ENCODE data around the gene MFF. TPM values are rescaled to one million over a fixed set of nuclear protein-coding genes. Genes with fewer than 3 reads are reported as not detected.
A peak's percentile ranks its signal among the peaks of the same experiment; 100 is the strongest.
"Not testable (repeated sequence)": the region's sequence is repeated elsewhere in the genome, so short reads cannot be mapped to it uniquely, and the experiment has no call there.

The MFF gene
- total RNA-seq, 1 experiment from 2014 or later, result 96.8 TPM

- no peak for DNase-seq (ENCODE audit: low read depth)
These were observed 10.7 kb downstream of the MFF start for GRCh38 chr2:227335713-227336112.

- DNase-seq (ENCODE audit: low read depth), result no peak
These were observed 12.4 kb downstream of the MFF start for GRCh38 chr2:227337442-227337841.

- no peak for DNase-seq (ENCODE audit: low read depth)
These were observed 14.1 kb downstream of the MFF start for GRCh38 chr2:227339098-227339599.

- no peak for DNase-seq (ENCODE audit: low read depth)
These were observed 15.1 kb downstream of the MFF start for GRCh38 chr2:227340106-227340505.

- no peak for DNase-seq (ENCODE audit: low read depth)
These were observed 16.5 kb downstream of the MFF start for GRCh38 chr2:227341553-227341952.

GRCh38 chr2:227344231-227344630 lies 19.2 kb downstream of the MFF start:
- DNase-seq (ENCODE audit: low read depth), result no peak

GRCh38 chr2:227347117-227347516 lies 22.1 kb downstream of the MFF start:
- no peak for DNase-seq (ENCODE audit: low read depth)

- DNase-seq (ENCODE audit: low read depth), result no peak
These were observed 23.3 kb downstream of the MFF start for GRCh38 chr2:227348324-227348723.

GRCh38 chr2:227349989-227350612 lies 25.1 kb downstream of the MFF start:
- no peak for DNase-seq (ENCODE audit: low read depth)

GRCh38 chr2:227351639-227352038 lies 26.6 kb downstream of the MFF start:
- DNase-seq (ENCODE audit: low read depth), result no peak

- no peak for DNase-seq (ENCODE audit: low read depth)
These were observed 35.3 kb downstream of the MFF start for GRCh38 chr2:227360351-227360750.

GRCh38 chr2:227363756-227364155 lies 38.7 kb downstream of the MFF start:
- no peak for DNase-seq (ENCODE audit: low read depth)

- DNase-seq (ENCODE audit: low read depth), result not testable (repeated sequence)
These were observed 39.7 kb downstream of the MFF start for GRCh38 chr2:227364585-227365263.

- no peak for DNase-seq (ENCODE audit: low read depth)
These were observed 40.8 kb downstream of the MFF start for GRCh38 chr2:227365833-227366232.

- DNase-seq (ENCODE audit: low read depth), result peak; percentile 52
These were observed 41.8 kb downstream of the MFF start for GRCh38 chr2:227366769-227367426.

GRCh38 chr2:227367427-227367795 lies 42.4 kb downstream of the MFF start:
- no peak for DNase-seq (ENCODE audit: low read depth)

GRCh38 chr2:227368574-227368973 lies 43.5 kb downstream of the MFF start:
- DNase-seq (ENCODE audit: low read depth), result no peak

GRCh38 chr2:227370092-227370491 lies 45.0 kb downstream of the MFF start:
- DNase-seq (ENCODE audit: low read depth), result no peak

GRCh38 chr2:227370791-227371312 lies 45.8 kb downstream of the MFF start:
- peak; percentile 52 for DNase-seq (ENCODE audit: low read depth)

GRCh38 chr2:227373389-227373788 lies 48.3 kb downstream of the MFF start:
- DNase-seq (ENCODE audit: low read depth), result no peak

GRCh38 chr2:227374158-227374557 lies 49.1 kb downstream of the MFF start:
- no peak for DNase-seq (ENCODE audit: low read depth)

- peak; percentile 41 for DNase-seq (ENCODE audit: low read depth)
These were observed 51.8 kb downstream of the MFF start for GRCh38 chr2:227376656-227377396.

Data from LHCN-M2 (cell line).